Activated CD8-positive, alpha-beta T cell treated with anti-CD3 and anti-CD28 coated beads, Interleukin-2, amount 10 ng/mL, durations not matched to agents 7 days and 5 days (primary cell): Measurements from ENCODE around the gene DUS2. TPM values are rescaled to one million over a fixed set of nuclear protein-coding genes. Genes with fewer than 3 reads are reported as not detected.
"Not testable (repeated sequence)": the region's sequence is repeated elsewhere in the genome, so short reads cannot be mapped to it uniquely, and the experiment has no call there.

Source experiments
- ATAC-seq: fragments of 150-1000 bp; cut with Tn5 transposase; one replicate; pipeline ENCODE4 v1.10.0; 2021; ENCODE audit warnings: moderate library complexity
- CTCF ChIA-PET: fragments of 350-600 bp; sonication (Branson Sonifier 250); formaldehyde crosslinking; loops from one replicate; lab custom pipeline; 2021; ENCODE audit warnings: antibody characterized with exemption; lab: Charles Lee
- POLR2A ChIA-PET: fragments of 350-600 bp; sonication (Branson Sonifier 250); formaldehyde crosslinking; loops from one replicate; lab custom pipeline; 2021; ENCODE audit warnings: antibody characterized with exemption; lab: Charles Lee
- DNase-seq: peaks from one replicate; pipeline ENCODE4 v3.0.0-alpha.2; 2020
- H3K27ac Mint-ChIP-seq: one replicate; pipeline ENCODE4 v1.8.0; 2021; ENCODE audit warnings: mild to moderate bottlenecking, mixed read lengths
- H3K27me3 Mint-ChIP-seq: one replicate; pipeline ENCODE4 v1.8.0; 2021; ENCODE audit warnings: low read depth, mixed read lengths
- H3K36me3 Mint-ChIP-seq: one replicate; pipeline ENCODE4 v1.8.0; 2021; ENCODE audit warnings: low read depth, mixed read lengths
- H3K4me1 Mint-ChIP-seq: one replicate; pipeline ENCODE4 v1.8.0; 2021; ENCODE audit warnings: low read depth, mixed read lengths
- H3K4me3 Mint-ChIP-seq: one replicate; pipeline ENCODE4 v1.8.0; 2021; ENCODE audit warnings: mild to moderate bottlenecking, mixed read lengths
- H3K9me3 Mint-ChIP-seq: one replicate; pipeline ENCODE4 v1.8.0; 2022; ENCODE audit warnings: mixed read lengths; ENCODE audit not compliant: insufficient read depth
- total RNA-seq, 2 experiments: library from RNA; stranded (reverse); gene quantifications; one replicate each; pipeline ENCODE4 v1.2.3, GENCODE V29; 2021

The DUS2 gene
- total RNA-seq, 2 experiments from 2014 or later = 24.1 to 25.2 TPM

- H3K36me3 Mint-ChIP-seq, H3K9me3 Mint-ChIP-seq, H3K27me3 Mint-ChIP-seq: not testable (repeated sequence)
- ATAC-seq (peak; percentile 83), DNase-seq (peak; percentile 66)
- ChIA-PET CTCF (interaction anchor here (0.8 to 3.0 kb wide), 9 partner anchors 10 to 64 kb away, joined by 3 to 16 read pairs (median 4); partner anchors contain the start of genes DDX28 and DUS2), POLR2A (interaction anchor here (0.7 to 3.7 kb wide), 17 partner anchors 9 to 193 kb away, joined by 3 to 48 read pairs (median 3); partner anchors contain the start of genes DDX28, DUS2, NFATC3 and PSKH1)
- peak within 1 kb of the TSS; percentile 82 for H3K27ac Mint-ChIP-seq
- peaks cover 52% of the 10 kb centered on the region for H3K4me1 Mint-ChIP-seq
- H3K4me3 Mint-ChIP-seq = peak within 1 kb of the TSS; percentile 60
These were observed 24.1 kb upstream of the DUS2 start, which contains the start of gene DPEP2 for GRCh38 chr16:67998779-67999688. DPEP2 (minus strand) TSS chr16:67999484; CDS start chr16:67993212, 6,272 bp downstream.

- ChIA-PET POLR2A (interaction anchor here (1.1 to 3.7 kb wide), 4 partner anchors 11 to 107 kb away, joined by 3 to 48 read pairs (median 4); partner anchors contain the start of genes DDX28, DUS2 and PSKH1), CTCF (interaction anchor here (1.4 to 3.0 kb wide), 2 partner anchors 23 to 41 kb away, joined by 11 to 16 read pairs; partner anchors contain the start of genes DDX28 and DUS2)
- H3K36me3 Mint-ChIP-seq = peaks cover 10% of the 10 kb centered on the region
- H3K4me1 Mint-ChIP-seq = peaks cover 45% of the 10 kb centered on the region
- no peak for DNase-seq
- peak overlapping the region; percentile 60 for H3K4me3 Mint-ChIP-seq
- peak; percentile 17 for ATAC-seq
- H3K9me3 Mint-ChIP-seq = no peaks in the 10 kb centered on the region
- H3K27ac Mint-ChIP-seq = peak overlapping the region; percentile 82
- no peaks in the 10 kb centered on the region for H3K27me3 Mint-ChIP-seq
These were observed 23.1 kb upstream of the DUS2 start for GRCh38 chr16:67999985-68000384.

- H3K9me3 Mint-ChIP-seq = no peaks in the 10 kb centered on the region
- peaks cover 44% of the 10 kb centered on the region for H3K4me1 Mint-ChIP-seq
- peak overlapping the region; percentile 32 for H3K4me3 Mint-ChIP-seq
- no peaks in the 10 kb centered on the region for H3K27me3 Mint-ChIP-seq
- CTCF ChIA-PET = interaction anchor here (1.4 to 3.0 kb wide), 2 partner anchors 22 to 40 kb away, joined by 11 to 16 read pairs; partner anchors contain the start of genes DDX28 and DUS2
- POLR2A ChIA-PET = interaction anchor here (1.1 to 3.7 kb wide), 4 partner anchors 22 to 108 kb away, joined by 3 to 48 read pairs (median 4); partner anchors contain the start of genes DDX28, DUS2 and PSKH1
- peaks cover 10% of the 10 kb centered on the region for H3K36me3 Mint-ChIP-seq
- DNase-seq = no peak
- no peak for ATAC-seq
- peak overlapping the region; percentile 82 for H3K27ac Mint-ChIP-seq
These were observed 22.6 kb upstream of the DUS2 start for GRCh38 chr16:68000450-68000849.

- no peaks in the 10 kb centered on the region for H3K27me3 Mint-ChIP-seq
- H3K9me3 Mint-ChIP-seq = no peaks in the 10 kb centered on the region
- H3K27ac Mint-ChIP-seq = no peak overlapping the region
- H3K4me1 Mint-ChIP-seq = peaks cover 43% of the 10 kb centered on the region
- H3K36me3 Mint-ChIP-seq = peaks cover 6% of the 10 kb centered on the region
- no peak for DNase-seq
- CTCF ChIA-PET = interaction anchor here (1.1 to 1.8 kb wide), 6 partner anchors 9 to 61 kb away, joined by 3 to 9 read pairs (median 4); no protein-coding TSS in a partner anchor
- H3K4me3 Mint-ChIP-seq = no peak overlapping the region
- POLR2A ChIA-PET = interaction anchor here (0.6 to 1.8 kb wide), 4 partner anchors 9 to 20 kb away, joined by 3 to 7 read pairs (median 4); no protein-coding TSS in a partner anchor
- no peak for ATAC-seq
These were observed 20.1 kb upstream of the DUS2 start for GRCh38 chr16:68003031-68003430.

- peak overlapping the region; percentile 90 for H3K27ac Mint-ChIP-seq
- ATAC-seq (no peak), DNase-seq (no peak)
- H3K4me1 Mint-ChIP-seq = peaks cover 26% of the 10 kb centered on the region
- H3K27me3 Mint-ChIP-seq = no peaks in the 10 kb centered on the region
- no peak overlapping the region for H3K4me3 Mint-ChIP-seq
- H3K9me3 Mint-ChIP-seq = no peaks in the 10 kb centered on the region
- H3K36me3 Mint-ChIP-seq = no peaks in the 10 kb centered on the region
- ChIA-PET POLR2A (interaction anchor here (1.0 to 2.5 kb wide), 5 partner anchors 11 to 69 kb away, joined by 3 to 14 read pairs (median 5); partner anchors contain the start of genes DDX28, DPEP2NB, DUS2 and PSMB10), CTCF (interaction anchor here (0.8 to 3.8 kb wide), 4 partner anchors 11 to 36 kb away, joined by 3 to 15 read pairs (median 8); partner anchors contain the start of genes DDX28 and DUS2)
These were observed 17.9 kb upstream of the DUS2 start for GRCh38 chr16:68005211-68005610.

GRCh38 chr16:68005786-68006286, 17.2 kb upstream of the DUS2 start:
- Mint-ChIP-seq H3K27me3 (no peaks in the 10 kb centered on the region), H3K27ac (peak overlapping the region; percentile 90), H3K9me3 (no peaks in the 10 kb centered on the region), H3K4me3 (no peak overlapping the region), H3K36me3 (no peaks in the 10 kb centered on the region), H3K4me1 (peaks cover 20% of the 10 kb centered on the region)
- POLR2A ChIA-PET = interaction anchor here (0.6 to 2.5 kb wide), 6 partner anchors 10 to 70 kb away, joined by 3 to 14 read pairs (median 4); partner anchors contain the start of genes DDX28, DPEP2NB, DUS2 and PSMB10
- ATAC-seq (peak; percentile 91), DNase-seq (peak; percentile 56)
- CTCF ChIA-PET = interaction anchor here (0.8 to 3.8 kb wide), 5 partner anchors 12 to 35 kb away, joined by 3 to 15 read pairs (median 6); partner anchors contain the start of genes DDX28 and DUS2

- Mint-ChIP-seq H3K27me3 (no peaks in the 10 kb centered on the region), H3K4me1 (peaks cover 25% of the 10 kb centered on the region), H3K9me3 (no peaks in the 10 kb centered on the region), H3K4me3 (no peak overlapping the region), H3K36me3 (no peaks in the 10 kb centered on the region), H3K27ac (no peak overlapping the region)
- DNase-seq (no peak), ATAC-seq (no peak)
- ChIA-PET CTCF (interaction anchor here (1.5 kb wide), 1 partner anchor 15 kb away, joined by 4 read pairs; no protein-coding TSS in a partner anchor), POLR2A (interaction anchor here (2.0 kb wide), 1 partner anchor 13 kb away, joined by 9 read pairs; the partner anchor contains the start of genes DDX28 and DUS2)
These were observed 13.8 kb upstream of the DUS2 start for GRCh38 chr16:68009157-68009735.

- peaks cover 25% of the 10 kb centered on the region for H3K4me1 Mint-ChIP-seq
- H3K9me3 Mint-ChIP-seq, POLR2A ChIA-PET, ATAC-seq, H3K27ac Mint-ChIP-seq, DNase-seq, H3K4me3 Mint-ChIP-seq, H3K27me3 Mint-ChIP-seq, H3K36me3 Mint-ChIP-seq: not testable (repeated sequence)
- CTCF ChIA-PET = interaction anchor here (0.7 kb wide), 1 partner anchor 67 kb away, joined by 3 read pairs; no protein-coding TSS in a partner anchor
These were observed 13.2 kb upstream of the DUS2 start for GRCh38 chr16:68009872-68010271.

- no peaks in the 10 kb centered on the region for H3K27me3 Mint-ChIP-seq
- DNase-seq (no peak), ATAC-seq (no peak)
- no peak overlapping the region for H3K4me3 Mint-ChIP-seq
- H3K36me3 Mint-ChIP-seq = no peaks in the 10 kb centered on the region
- H3K9me3 Mint-ChIP-seq = no peaks in the 10 kb centered on the region
- H3K27ac Mint-ChIP-seq = peak overlapping the region; percentile 87
- peaks cover 10% of the 10 kb centered on the region for H3K4me1 Mint-ChIP-seq
- ChIA-PET POLR2A (interaction anchor here (0.6 to 2.2 kb wide), 3 partner anchors 10 to 79 kb away, joined by 3 to 11 read pairs (median 3); partner anchors contain the start of genes DDX28 and DUS2), CTCF (interaction anchor here (0.6 to 1.2 kb wide), 4 partner anchors 9 to 24 kb away, joined by 3 to 4 read pairs (median 4); partner anchors contain the start of genes DDX28 and DUS2)
These were observed 9.6 kb upstream of the DUS2 start for GRCh38 chr16:68013440-68013839.

- no peak within 1 kb of the TSS for H3K4me3 Mint-ChIP-seq
These were observed 7.4 kb upstream of the DUS2 start, which contains the start of gene DPEP2NB for GRCh38 chr16:68015681-68016080. DPEP2NB (minus strand) TSS chr16:68015911; CDS start chr16:68015770, 141 bp downstream.

More at GRCh38 chr16:68015681-68016080, 7.4 kb upstream of the DUS2 start, which contains the start of gene DPEP2NB:
- DNase-seq = no peak
- no peak for ATAC-seq
- Mint-ChIP-seq H3K4me1 (peaks cover 10% of the 10 kb centered on the region), H3K27me3 (no peaks in the 10 kb centered on the region), H3K9me3 (no peaks in the 10 kb centered on the region), H3K36me3 (peaks cover 3% of the 10 kb centered on the region), H3K27ac (no peak within 1 kb of the TSS)
- ChIA-PET CTCF (interaction anchor here (0.9 to 1.3 kb wide), 3 partner anchors 22 to 50 kb away, joined by 3 to 5 read pairs (median 4); no protein-coding TSS in a partner anchor), POLR2A (interaction anchor here (1.3 kb wide), 1 partner anchor 10 kb away, joined by 5 read pairs; no protein-coding TSS in a partner anchor)
